Measurements from ENCODE around the gene KIF1A. TPM values are rescaled to one million over a fixed set of nuclear protein-coding genes. Genes with fewer than 3 reads are reported as not detected.

Gene KIF1A
- total and polyA plus RNA-seq, 10 of the 15 experiments (the other 5 are each of a cell fraction or from before 2014, with no cell fraction given) = 0.04 to 0.95 (median 0.06) TPM; not detected in 5

DNA sequence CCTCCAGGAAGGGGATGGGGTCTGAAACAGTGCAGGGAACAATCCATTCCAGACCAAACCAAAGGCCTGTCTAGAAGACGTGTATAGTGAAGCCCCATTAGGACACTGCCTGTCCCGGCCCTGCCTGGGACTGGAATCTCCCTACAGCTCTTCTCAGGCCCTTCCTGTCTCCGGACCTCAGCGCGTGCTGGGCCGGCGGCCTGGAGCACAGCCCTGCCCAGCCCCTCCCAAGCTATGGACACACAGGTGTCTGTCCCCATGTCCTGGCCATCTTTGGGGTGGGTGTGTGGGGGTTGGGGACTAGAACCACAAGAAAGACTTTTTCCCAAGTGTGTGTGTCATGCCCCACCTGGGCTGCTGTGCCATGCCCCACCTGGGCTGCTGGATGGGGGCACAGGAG is 51.8 kb downstream of the KIF1A start:
- DNase-seq (ENCODE audit: low read depth, low spot score) (no peak), FAIRE-seq (no peak), ATAC-seq (no peak)
- ChIA-PET CTCF (no interaction called here), POLR2A (no interaction called here), SMC1A (ENCODE audit: uncharacterized antibody, unreplicated experiment) (no interaction called here), RAD21 (ENCODE audit: unreplicated experiment) (no interaction called here)
- intact Hi-C loops (cut with micrococcal nuclease; ENCODE audit: unreplicated experiment) (no loop called here), in situ Hi-C loops (cut with MboI) (no loop called here)
- no peak overlapping the region for H3K4me2 ChIP-seq (ENCODE audit: control insufficient read depth, insufficient read depth)
- H3K4me3 ChIP-seq = no peak overlapping the region
- H3K36me3 ChIP-seq (ENCODE audit: control insufficient read depth in 2 of 2, insufficient read depth in 2 of 2, low read length in 1 of 2) = no peaks in the 10 kb centered on the region
- TF ChIP-seq POLR2A (IDR thresholded peaks at IDR 0.05; ENCODE audit: low read depth, low read length) (no peak), LARP7 (IDR thresholded peaks at IDR 0.05) (no peak), TBL1XR1 (IDR thresholded peaks at IDR 0.05; ENCODE audit: low read depth, low read length) (no peak), JUNB (IDR thresholded peaks at IDR 0.05) (no peak), FOXM1 (IDR thresholded peaks at IDR 0.05; ENCODE audit: low read depth, low read length) (no peak), ESRRA (IDR thresholded peaks at IDR 0.05; ENCODE audit: low read length) (no peak)
- no peaks in the 10 kb centered on the region for H4K20me1 ChIP-seq (ENCODE audit: control insufficient read depth, insufficient read depth)
- no peaks in the 10 kb centered on the region for H3K9me3 ChIP-seq (replicated peaks; ENCODE audit: control insufficient read depth, insufficient read depth, low read length)
- no peak overlapping the region for H2AFZ ChIP-seq (ENCODE audit: control insufficient read depth, low read depth, low read length)
- 25% methylated on average over 7 of the region's 7 CpGs for WGBS (ENCODE audit: insufficient coverage, insufficient replicate concordance, low lambda C conversion rate, missing lambda C conversion rate)
- no peaks in the 10 kb centered on the region for H3K27me3 ChIP-seq (replicated peaks in 1 of 2; ENCODE audit: control insufficient read depth in 2 of 2, insufficient read depth in 2 of 2, low read length in 1 of 2)
- no TSS peak for BruUV-seq (replicated peaks)
- no peaks in the 10 kb centered on the region for H3K4me1 ChIP-seq (ENCODE audit: control insufficient read depth, insufficient read depth, low read length)
- H3K9ac ChIP-seq (ENCODE audit: control insufficient read depth, insufficient read depth, low read length) = no peak overlapping the region
- H3K27ac ChIP-seq (ENCODE audit: control insufficient read depth, insufficient read depth) = no peak overlapping the region
- no peaks in the 10 kb centered on the region for H3K79me2 ChIP-seq (ENCODE audit: control insufficient read depth, insufficient read depth, low read length)

GRCh38 chr2:240767341-240767740 is 52.7 kb downstream of the KIF1A start:
- ChIA-PET SMC1A (ENCODE audit: uncharacterized antibody, unreplicated experiment) (no interaction called here), POLR2A (no interaction called here), RAD21 (ENCODE audit: unreplicated experiment) (no interaction called here), CTCF (no interaction called here)
- BruUV-seq (replicated peaks) = no TSS peak
- Histone ChIP-seq H3K27ac (ENCODE audit: control insufficient read depth, insufficient read depth) (no peak overlapping the region), H3K36me3 (ENCODE audit: control insufficient read depth in 2 of 2, insufficient read depth in 2 of 2, low read length in 1 of 2) (no peaks in the 10 kb centered on the region), H3K4me2 (ENCODE audit: control insufficient read depth, insufficient read depth) (no peak overlapping the region), H3K4me1 (ENCODE audit: control insufficient read depth, insufficient read depth, low read length) (no peaks in the 10 kb centered on the region), H4K20me1 (ENCODE audit: control insufficient read depth, insufficient read depth) (no peaks in the 10 kb centered on the region), H3K9me3 (replicated peaks; ENCODE audit: control insufficient read depth, insufficient read depth, low read length) (no peaks in the 10 kb centered on the region), H3K79me2 (ENCODE audit: control insufficient read depth, insufficient read depth, low read length) (no peaks in the 10 kb centered on the region), H3K4me3 (no peak overlapping the region), H3K27me3 (replicated peaks in 1 of 2; ENCODE audit: control insufficient read depth in 2 of 2, insufficient read depth in 2 of 2, low read length in 1 of 2) (no peaks in the 10 kb centered on the region), H3K9ac (ENCODE audit: control insufficient read depth, insufficient read depth, low read length) (no peak overlapping the region), H2AFZ (ENCODE audit: control insufficient read depth, low read depth, low read length) (no peak overlapping the region)
- in situ Hi-C loops (cut with MboI) = no loop called here
- intact Hi-C loops (cut with micrococcal nuclease; ENCODE audit: unreplicated experiment) = no loop called here
- ATAC-seq (no peak), DNase-seq (ENCODE audit: low read depth, low spot score) (no peak), FAIRE-seq (no peak)
- WGBS (ENCODE audit: insufficient coverage, insufficient replicate concordance, low lambda C conversion rate, missing lambda C conversion rate) = 60% methylated on average over 5 of the region's 5 CpGs
- TF ChIP-seq, protein P1, sequence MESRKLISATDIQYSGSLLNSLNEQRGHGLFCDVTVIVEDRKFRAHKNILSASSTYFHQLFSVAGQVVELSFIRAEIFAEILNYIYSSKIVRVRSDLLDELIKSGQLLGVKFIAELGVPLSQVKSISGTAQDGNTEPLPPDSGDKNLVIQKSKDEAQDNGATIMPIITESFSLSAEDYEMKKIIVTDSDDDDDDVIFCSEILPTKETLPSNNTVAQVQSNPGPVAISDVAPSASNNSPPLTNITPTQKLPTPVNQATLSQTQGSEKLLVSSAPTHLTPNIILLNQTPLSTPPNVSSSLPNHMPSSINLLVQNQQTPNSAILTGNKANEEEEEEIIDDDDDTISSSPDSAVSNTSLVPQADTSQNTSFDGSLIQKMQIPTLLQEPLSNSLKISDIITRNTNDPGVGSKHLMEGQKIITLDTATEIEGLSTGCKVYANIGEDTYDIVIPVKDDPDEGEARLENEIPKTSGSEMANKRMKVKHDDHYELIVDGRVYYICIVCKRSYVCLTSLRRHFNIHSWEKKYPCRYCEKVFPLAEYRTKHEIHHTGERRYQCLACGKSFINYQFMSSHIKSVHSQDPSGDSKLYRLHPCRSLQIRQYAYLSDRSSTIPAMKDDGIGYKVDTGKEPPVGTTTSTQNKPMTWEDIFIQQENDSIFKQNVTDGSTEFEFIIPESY (IDR thresholded peaks at IDR 0.05) = no peak
- TF ChIP-seq IRF3 (IDR thresholded peaks at IDR 0.05) (no peak), STAT3 (IDR thresholded peaks at IDR 0.05; ENCODE audit: low read depth, low read length) (no peak), SUZ12 (IDR thresholded peaks at IDR 0.05; ENCODE audit: unreplicated experiment) (no peak), TARDBP (IDR thresholded peaks at IDR 0.05; ENCODE audit: borderline replicate concordance) (no peak), SMC3 (IDR thresholded peaks at IDR 0.05; ENCODE audit: borderline replicate concordance, low read length) (no peak), BRCA1 (IDR thresholded peaks at IDR 0.05; ENCODE audit: low read depth, low read length) (no peak), ZZZ3 (IDR thresholded peaks at IDR 0.05; ENCODE audit: control insufficient read depth, insufficient read length, low read depth) (no peak), CHD1 (IDR thresholded peaks at IDR 0.05; ENCODE audit: low read depth, low read length) (no peak), ASH2L (IDR thresholded peaks at IDR 0.05; ENCODE audit: borderline replicate concordance, low read depth) (no peak), SMAD1 (IDR thresholded peaks at IDR 0.05; ENCODE audit: low read depth, partially characterized antibody) (no peak)
- TF ChIP-seq, protein P2, sequence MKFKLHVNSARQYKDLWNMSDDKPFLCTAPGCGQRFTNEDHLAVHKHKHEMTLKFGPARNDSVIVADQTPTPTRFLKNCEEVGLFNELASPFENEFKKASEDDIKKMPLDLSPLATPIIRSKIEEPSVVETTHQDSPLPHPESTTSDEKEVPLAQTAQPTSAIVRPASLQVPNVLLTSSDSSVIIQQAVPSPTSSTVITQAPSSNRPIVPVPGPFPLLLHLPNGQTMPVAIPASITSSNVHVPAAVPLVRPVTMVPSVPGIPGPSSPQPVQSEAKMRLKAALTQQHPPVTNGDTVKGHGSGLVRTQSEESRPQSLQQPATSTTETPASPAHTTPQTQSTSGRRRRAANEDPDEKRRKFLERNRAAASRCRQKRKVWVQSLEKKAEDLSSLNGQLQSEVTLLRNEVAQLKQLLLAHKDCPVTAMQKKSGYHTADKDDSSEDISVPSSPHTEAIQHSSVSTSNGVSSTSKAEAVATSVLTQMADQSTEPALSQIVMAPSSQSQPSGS (IDR thresholded peaks at IDR 0.05; ENCODE audit: low read length) = no peak
